Mesenteric fat pad (tissue), 1 donor: Measurements from ENCODE around the gene LIMS2. TPM values are rescaled to one million over a fixed set of nuclear protein-coding genes. Genes with fewer than 3 reads are reported as not detected.

Experiments
- DNase-seq: peaks from one replicate; pipeline ENCODE4 v3.0.0-alpha.2; 2020; ENCODE audit warnings: low spot score
- long read RNA-seq: library from polyadenylated mRNA; unstranded; transcript quantifications from one replicate; pipeline ENCODE4 v2.0.0, GENCODE V29; 2020
- total RNA-seq: library from RNA; stranded (reverse); fragmentation: NEBNext Ultra II Directional; extraction: Animal tissue kit (Norgen Biotek cat#: 25700); gene quantifications from one replicate; pipeline ENCODE4 v1.2.1, GENCODE V29; 2021
- donor health status: DM: yes; HTN: yes; CAD: no.

The LIMS2 gene
- 70.6 TPM for total RNA-seq
- long read RNA-seq, transcript LIMS2-202 (10 exons, 2,045 nt) = major isoform, 42 of 87 reads
- long read RNA-seq, partial matches to known transcripts = 12 of 87 reads
- long read RNA-seq, other reads (novel, unspliced or antisense) = 21 of 87 reads

DNA sequence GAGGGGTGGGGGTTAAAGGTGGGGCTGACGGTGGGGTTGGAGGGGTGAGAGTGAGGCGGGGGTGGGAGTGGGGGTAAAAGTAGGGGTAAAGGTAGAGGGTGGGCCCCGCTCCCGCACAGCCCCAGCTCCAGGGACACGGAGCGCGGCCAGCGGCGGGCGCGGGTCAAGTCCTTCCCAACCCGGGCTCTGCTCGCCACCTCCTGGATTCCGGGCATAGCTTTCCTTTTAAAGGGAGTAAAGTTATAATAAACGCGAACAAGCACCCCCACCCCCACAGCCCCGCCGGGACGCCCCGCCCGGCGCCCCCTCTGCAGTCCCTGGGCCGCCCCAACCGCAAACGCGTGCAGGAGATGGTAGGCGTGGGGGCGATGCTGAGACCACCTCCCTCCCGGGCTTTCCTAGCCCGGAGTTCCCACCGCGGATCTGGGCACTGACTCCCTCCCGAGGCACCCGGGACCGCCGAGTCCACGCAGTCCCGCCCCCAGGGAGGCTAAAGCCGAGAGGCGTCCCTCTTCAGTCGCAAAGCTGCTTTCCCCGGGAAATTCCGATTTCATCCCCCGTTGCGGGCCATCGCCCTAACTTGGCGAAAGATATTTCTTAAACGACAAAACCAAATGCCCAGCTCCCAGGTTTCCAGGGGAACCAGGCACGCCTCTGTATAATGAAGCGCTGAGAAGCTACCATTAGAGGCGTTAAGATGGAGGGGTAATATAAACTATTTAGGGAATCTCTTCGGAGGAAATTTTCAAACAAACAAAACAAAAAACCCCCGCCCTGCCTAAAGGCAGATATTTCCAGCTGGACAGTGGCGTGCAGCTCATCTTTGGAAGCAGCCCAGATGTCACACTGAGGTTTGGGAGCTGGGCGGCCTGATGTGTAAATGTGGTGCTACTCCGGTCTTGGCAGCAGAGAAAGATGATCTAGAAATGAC, at the start of gene LIMS2:
LIMS2 (minus strand) TSS at position 200 of the 931 bp plus-strand sequence. CDS start 506 bp downstream, outside the sequence.
- peak; percentile 88 for DNase-seq

DNA sequence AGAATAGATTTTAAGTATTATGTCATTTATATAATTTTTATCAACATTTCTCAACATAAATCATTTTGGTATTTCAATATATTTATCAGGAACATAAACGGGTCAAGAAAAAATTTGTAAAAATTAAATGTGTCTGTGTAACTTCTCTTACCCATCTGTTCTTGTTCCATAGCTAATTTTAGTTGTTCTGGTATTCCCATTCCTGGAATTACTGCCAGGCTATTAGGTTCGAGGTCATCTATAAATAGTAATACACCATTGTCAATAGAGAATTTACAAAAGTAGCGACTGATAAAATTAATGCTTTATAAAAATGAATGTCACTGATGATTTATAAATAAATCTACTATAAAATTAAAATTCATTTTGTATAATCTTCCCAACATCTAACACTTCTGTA, 47.5 kb upstream of the LIMS2 start:
- DNase-seq = no peak

GRCh38 chr2:127721978-127722355, 46.6 kb upstream of the LIMS2 start:
- DNase-seq = no peak

DNA sequence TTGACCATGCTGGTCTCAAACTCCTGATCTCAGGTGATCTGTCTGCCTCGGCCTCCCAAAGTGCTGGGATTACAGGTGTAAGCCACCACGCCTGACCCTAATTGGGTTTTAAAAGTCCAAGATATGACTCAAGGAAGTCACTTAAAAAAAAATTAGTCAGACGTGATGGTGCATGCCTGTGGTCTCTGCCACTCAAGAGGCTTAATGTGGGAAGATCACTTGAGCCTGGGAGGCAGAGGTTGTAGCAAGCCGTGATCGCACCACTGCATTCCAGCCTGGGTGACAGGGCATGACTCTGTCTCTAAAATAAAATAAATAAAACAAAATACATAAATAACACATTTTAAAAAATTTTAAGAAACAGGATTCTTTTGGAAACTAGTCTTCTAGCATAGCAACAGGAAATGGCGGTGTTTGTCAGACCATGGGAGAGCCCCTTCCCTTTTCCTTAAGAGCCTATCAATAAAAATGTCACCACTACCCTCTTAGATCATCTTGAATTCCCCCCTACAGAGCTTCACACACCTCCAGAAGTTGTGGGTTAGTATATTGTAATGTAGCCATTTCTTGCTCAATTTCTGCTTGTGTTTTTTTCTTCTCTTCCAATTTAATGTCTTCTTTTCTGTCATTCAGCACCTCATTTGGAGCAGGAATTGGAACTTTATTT, 46.1 kb upstream of the LIMS2 start:
- DNase-seq = no peak

- no peak for DNase-seq
These were observed 44.2 kb upstream of the LIMS2 start for GRCh38 chr2:127719301-127720218.

GRCh38 chr2:127718271-127718670, 42.9 kb upstream of the LIMS2 start:
- no peak for DNase-seq

- DNase-seq = no peak
These were observed 40.6 kb upstream of the LIMS2 start for GRCh38 chr2:127715778-127716449.

DNA sequence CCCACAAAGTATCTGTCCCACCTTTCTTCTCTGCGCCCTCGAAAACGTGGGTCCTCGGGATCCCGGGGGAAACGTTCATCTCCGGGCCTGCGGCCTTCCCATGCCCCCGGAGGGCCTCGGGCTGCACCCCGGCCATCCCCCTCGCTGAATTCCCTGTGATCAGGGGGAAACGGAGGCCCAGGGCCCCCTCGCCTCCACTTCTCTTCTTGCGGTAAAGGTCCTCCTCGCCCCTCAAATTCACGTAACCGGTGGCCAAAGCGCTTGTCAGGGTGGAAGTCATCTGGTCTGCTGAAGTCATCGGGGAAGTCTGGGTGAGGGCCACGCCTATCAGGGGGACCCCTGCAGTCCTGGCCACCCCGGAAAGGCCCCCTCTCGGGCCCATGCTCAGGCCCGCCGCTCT, 38.2 kb upstream of the LIMS2 start:
- DNase-seq = no peak

- no peak for DNase-seq
These were observed 37.7 kb upstream of the LIMS2 start for GRCh38 chr2:127712999-127713398.

DNA sequence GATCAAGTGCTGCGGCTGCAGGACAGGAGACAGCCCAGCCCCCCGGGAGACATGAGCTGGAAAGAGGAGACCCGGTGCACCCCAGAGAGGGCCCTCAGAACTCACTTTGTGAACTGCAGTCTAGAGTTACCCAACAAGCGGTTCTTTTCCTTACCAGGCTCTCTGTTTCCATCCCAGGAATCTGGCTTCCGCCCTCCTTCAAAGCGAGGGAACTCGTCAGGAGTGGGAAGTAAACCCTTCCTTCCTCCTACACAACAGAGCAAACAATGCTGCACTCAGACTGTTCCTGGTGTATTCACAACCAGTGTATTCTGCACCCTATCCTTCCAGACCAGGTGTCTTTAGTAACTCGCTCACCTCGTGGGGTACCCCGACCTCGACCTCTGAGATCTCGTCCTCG, 34.0 kb upstream of the LIMS2 start:
- no peak for DNase-seq

DNA sequence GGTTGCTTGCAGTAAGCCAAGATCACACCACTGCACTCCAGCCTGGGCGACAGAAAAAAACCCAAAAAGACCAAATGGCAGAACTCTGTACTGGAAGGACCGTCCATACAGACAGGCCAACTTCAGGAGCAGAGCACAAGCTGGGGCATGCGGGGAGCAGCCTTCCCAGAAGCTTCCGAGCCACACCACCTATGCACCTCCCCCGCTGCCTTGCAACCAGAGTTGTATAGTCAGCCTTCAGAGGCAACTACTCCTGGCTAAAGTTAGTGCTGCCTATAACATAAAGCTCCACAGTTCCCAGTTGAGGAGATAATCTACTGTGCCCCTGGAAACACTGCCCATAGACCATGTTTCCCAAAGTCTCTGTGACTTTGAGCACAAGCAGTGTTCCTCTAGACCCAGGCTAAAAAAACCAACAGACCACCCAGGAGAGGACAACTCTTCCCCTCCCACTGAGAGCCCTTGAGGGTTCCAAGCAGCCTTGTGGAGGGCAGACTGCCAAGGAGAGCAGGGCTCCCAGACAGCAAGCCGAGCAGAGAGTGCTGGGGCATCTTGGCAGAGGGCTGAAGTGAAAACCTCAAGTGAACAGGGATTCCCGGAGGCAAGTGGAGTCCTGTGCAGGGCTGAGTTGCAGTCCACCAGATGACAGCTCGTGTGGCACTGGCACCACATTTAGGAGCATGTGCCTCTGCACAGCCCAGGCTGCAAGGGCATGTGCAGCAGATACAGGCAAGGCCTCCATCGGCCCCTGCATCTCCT, 32.7 kb upstream of the LIMS2 start:
- no peak for DNase-seq

DNA sequence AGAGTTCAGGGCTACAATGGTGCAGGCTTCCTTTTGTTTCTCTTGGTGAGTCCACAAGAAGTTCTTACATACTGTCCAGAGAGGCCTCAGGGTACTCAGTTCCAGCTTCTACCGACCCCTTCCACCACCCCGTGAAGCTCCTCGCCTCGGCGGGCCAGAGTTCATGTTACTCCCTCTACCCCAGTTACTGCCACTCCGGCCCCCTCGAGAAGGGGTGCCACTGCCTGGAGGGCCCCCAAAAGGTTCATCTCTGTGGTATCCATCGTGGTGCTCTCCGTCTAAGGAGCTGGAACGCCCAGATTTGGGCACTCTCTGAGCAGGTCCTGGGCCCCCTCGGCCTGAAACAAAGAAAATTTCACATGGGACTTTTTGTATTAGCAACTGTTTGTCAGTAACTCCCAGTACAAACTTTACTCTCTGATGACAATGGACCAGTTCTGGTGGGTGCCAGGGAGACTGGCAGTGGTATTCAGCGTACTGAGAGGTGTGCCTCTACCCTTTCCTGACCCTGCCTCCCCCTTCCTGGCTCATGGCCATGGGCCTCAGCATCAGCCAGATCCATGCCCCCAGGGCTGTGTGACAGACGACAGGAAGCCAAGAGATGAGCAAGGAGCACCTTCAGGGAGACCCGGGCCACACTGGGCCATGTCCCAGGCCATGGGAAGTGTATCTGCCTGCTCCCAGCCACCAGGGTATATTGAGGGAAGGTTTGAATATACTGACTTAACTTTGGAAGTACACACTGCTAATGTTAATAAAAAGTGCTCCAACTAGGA, 31.1 kb upstream of the LIMS2 start:
- no peak for DNase-seq

- no peak for DNase-seq
These were observed 30.2 kb upstream of the LIMS2 start for GRCh38 chr2:127705391-127706065.

GRCh38 chr2:127704641-127705390, 29.5 kb upstream of the LIMS2 start:
- DNase-seq = no peak

DNA sequence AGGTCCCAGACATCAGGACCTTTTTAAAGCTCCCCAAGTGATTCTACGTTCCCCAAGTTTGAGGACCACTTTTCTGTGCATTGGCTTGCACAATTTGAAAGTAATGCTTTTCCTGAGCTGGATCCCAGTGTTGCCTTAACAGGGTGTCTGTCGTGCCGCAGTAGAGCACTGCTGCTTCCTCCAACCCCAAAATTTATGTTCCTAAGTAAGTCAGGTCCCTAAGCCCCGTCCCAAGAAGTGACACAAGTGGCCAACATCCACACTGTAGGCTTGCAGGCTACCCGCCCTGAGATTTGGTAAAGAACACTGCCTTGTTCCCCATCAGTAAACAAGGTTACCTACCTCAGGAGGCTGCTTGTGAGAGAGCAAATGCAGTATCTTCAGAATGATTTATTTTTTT, 28.0 kb upstream of the LIMS2 start:
- DNase-seq = no peak

GRCh38 chr2:127702395-127703009, 27.2 kb upstream of the LIMS2 start:
- DNase-seq = no peak

- peak; percentile 94 for DNase-seq
These were observed 26.5 kb upstream of the LIMS2 start for GRCh38 chr2:127701651-127702394.
